HG02571 (cell line): ENCODE results near the gene IGSF9.

Source experiments
- ATAC-seq: cut with Tn5 transposase; IDR thresholded peaks from one replicate; pipeline ENCODE4 v1.9.1; 2021; ENCODE audit warnings: mild to moderate bottlenecking, moderate library complexity; ENCODE audit not compliant: unreplicated experiment

Gene IGSF9

GRCh38 chr1:159974350-159974965 lies 29.0 kb upstream of the IGSF9 start:
- ATAC-seq, result no peak

- no peak for ATAC-seq
Measured at GRCh38 chr1:159973350-159973940, 28.0 kb upstream of the IGSF9 start.

GRCh38 chr1:159972443-159973205 lies 27.2 kb upstream of the IGSF9 start:
- ATAC-seq, result no peak

GRCh38 chr1:159970932-159971342 lies 25.5 kb upstream of the IGSF9 start:
- no peak for ATAC-seq

GRCh38 chr1:159968901-159969300 lies 23.5 kb upstream of the IGSF9 start:
- no peak for ATAC-seq

- ATAC-seq, result no peak
Measured at GRCh38 chr1:159965263-159965662, 19.9 kb upstream of the IGSF9 start.

GRCh38 chr1:159964144-159964543 lies 18.7 kb upstream of the IGSF9 start:
- no peak for ATAC-seq

- no peak for ATAC-seq
Measured at GRCh38 chr1:159962176-159962575, 16.8 kb upstream of the IGSF9 start.

- no peak for ATAC-seq
Measured at GRCh38 chr1:159961636-159962035, 16.2 kb upstream of the IGSF9 start.

GRCh38 chr1:159960721-159961381 lies 15.4 kb upstream of the IGSF9 start:
- no peak for ATAC-seq

GRCh38 chr1:159959451-159959850 lies 14.0 kb upstream of the IGSF9 start:
- no peak for ATAC-seq

GRCh38 chr1:159958719-159959380 lies 13.4 kb upstream of the IGSF9 start:
- no peak for ATAC-seq

- no peak for ATAC-seq
Measured at GRCh38 chr1:159957824-159958268, 12.4 kb upstream of the IGSF9 start.

GRCh38 chr1:159955456-159955855 lies 10.0 kb upstream of the IGSF9 start:
- ATAC-seq, result no peak

GRCh38 chr1:159953536-159954515 lies 8.4 kb upstream of the IGSF9 start, which contains the start of gene SLAMF9:
TSS of gene SLAMF9 (minus strand) at chr1:159954237. CDS start at chr1:159954137, 100 bp downstream.
- ATAC-seq, result no peak

- no peak for ATAC-seq
Measured at GRCh38 chr1:159952932-159953331, 7.5 kb upstream of the IGSF9 start.

GRCh38 chr1:159951551-159951950 lies 6.1 kb upstream of the IGSF9 start:
- ATAC-seq, result no peak

- no peak for ATAC-seq
Measured at GRCh38 chr1:159951016-159951415, 5.6 kb upstream of the IGSF9 start.

GRCh38 chr1:159949981-159950381 lies 4.6 kb upstream of the IGSF9 start:
- ATAC-seq, result no peak

GRCh38 chr1:159949123-159949522 lies 3.7 kb upstream of the IGSF9 start:
- ATAC-seq, result no peak
